Measurements from ENCODE around the gene PAIP2B.

DNA sequence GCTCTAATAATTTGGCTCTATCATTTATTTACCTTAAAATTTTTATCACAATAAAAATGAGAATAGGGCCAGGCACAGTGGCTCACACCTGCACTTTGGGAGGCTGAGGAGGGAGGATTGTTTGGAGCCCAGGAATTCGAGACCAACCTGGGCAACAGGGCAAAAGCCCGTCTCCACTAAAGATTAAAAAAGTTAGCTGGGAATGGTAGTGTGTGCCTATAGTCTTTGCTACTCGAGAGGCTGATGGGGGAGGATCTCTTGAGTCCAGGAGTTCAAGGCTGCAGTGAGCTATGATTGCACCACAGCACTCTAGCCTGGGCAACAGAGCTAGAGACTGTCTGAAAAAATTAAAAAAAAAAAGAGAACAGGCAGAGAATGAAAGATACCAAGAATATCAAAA is 90.7 kb downstream of the PAIP2B start:
- TF ChIP-seq POLR2A (IDR thresholded peaks at IDR 0.05), result no peak
- TF ChIP-seq, protein P1, sequence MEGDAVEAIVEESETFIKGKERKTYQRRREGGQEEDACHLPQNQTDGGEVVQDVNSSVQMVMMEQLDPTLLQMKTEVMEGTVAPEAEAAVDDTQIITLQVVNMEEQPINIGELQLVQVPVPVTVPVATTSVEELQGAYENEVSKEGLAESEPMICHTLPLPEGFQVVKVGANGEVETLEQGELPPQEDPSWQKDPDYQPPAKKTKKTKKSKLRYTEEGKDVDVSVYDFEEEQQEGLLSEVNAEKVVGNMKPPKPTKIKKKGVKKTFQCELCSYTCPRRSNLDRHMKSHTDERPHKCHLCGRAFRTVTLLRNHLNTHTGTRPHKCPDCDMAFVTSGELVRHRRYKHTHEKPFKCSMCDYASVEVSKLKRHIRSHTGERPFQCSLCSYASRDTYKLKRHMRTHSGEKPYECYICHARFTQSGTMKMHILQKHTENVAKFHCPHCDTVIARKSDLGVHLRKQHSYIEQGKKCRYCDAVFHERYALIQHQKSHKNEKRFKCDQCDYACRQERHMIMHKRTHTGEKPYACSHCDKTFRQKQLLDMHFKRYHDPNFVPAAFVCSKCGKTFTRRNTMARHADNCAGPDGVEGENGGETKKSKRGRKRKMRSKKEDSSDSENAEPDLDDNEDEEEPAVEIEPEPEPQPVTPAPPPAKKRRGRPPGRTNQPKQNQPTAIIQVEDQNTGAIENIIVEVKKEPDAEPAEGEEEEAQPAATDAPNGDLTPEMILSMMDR (IDR thresholded peaks at IDR 0.05), result no peak

Measured in right lobe of liver (tissue), 4 donors.